Ishikawa (cell line): ENCODE results near the gene PRRT3.

ENCODE experiments used
- CEBPB ChIP-seq: IDR thresholded peaks from 2 replicates; pipeline ENCODE4 v1.6.1; 2012
- CREB1 ChIP-seq: IDR thresholded peaks from 2 replicates; pipeline ENCODE4 v1.6.1; 2012; ENCODE audit warnings: low read depth
- EP300 ChIP-seq: IDR thresholded peaks from 2 replicates; pipeline ENCODE4 v1.6.1; 2012; ENCODE audit warnings: borderline replicate concordance
- FOXM1 ChIP-seq: IDR thresholded peaks from 2 replicates; pipeline ENCODE4 v1.6.1; 2012; ENCODE audit warnings: low read depth, borderline replicate concordance
- MAX ChIP-seq: IDR thresholded peaks from 2 replicates; pipeline ENCODE4 v1.6.1; 2012
- NFIC ChIP-seq: IDR thresholded peaks from 2 replicates; pipeline ENCODE4 v1.6.1; 2012
- RAD21 ChIP-seq: IDR thresholded peaks from 2 replicates; pipeline ENCODE4 v1.6.1; 2012; ENCODE audit warnings: low read depth
- REST ChIP-seq: IDR thresholded peaks from 2 replicates; pipeline ENCODE4 v1.6.1; 2012; ENCODE audit warnings: low read depth, mild to moderate bottlenecking
- TAF1 ChIP-seq: IDR thresholded peaks from 2 replicates; pipeline ENCODE4 v1.6.1; 2012; ENCODE audit warnings: low read depth, mild to moderate bottlenecking
- USF1 ChIP-seq: IDR thresholded peaks from 2 replicates; pipeline ENCODE4 v1.6.1; 2012
- YY1 ChIP-seq: IDR thresholded peaks from 2 replicates; pipeline ENCODE4 v1.6.1; 2012; ENCODE audit warnings: low read depth
- ZBTB7A ChIP-seq: IDR thresholded peaks from 2 replicates; pipeline ENCODE4 v1.6.1; 2012; ENCODE audit warnings: low read depth

GRCh38 chr3:9951126-9951525 lies 1.1 kb downstream of the PRRT3 start:
- TF ChIP-seq RAD21, result no peak
- no peak for TF ChIP-seq REST
- TF ChIP-seq ZBTB7A, result no peak
- TF ChIP-seq MAX, result no peak
- no peak for TF ChIP-seq EP300
- TF ChIP-seq CREB1, result no peak
- no peak for TF ChIP-seq TAF1
- no peak for TF ChIP-seq CEBPB
- no peak for TF ChIP-seq FOXM1
- TF ChIP-seq NFIC, result no peak
- no peak for TF ChIP-seq USF1
- TF ChIP-seq YY1, result no peak
